Activated T-cell treated with anti-CD3 and anti-CD28 coated beads, Interleukin-2, amount 50 U/mL, for 4 hours (primary cell): ENCODE results near the gene GALNT8. TPM values are rescaled to one million over a fixed set of nuclear protein-coding genes. Genes with fewer than 3 reads are reported as not detected.
A peak's percentile ranks its signal among the peaks of the same experiment; 100 is the strongest.

Experiments
- ATAC-seq, 2 donors: fragments of 200-7000 bp; cut with Tn5 transposase; one replicate each; pipeline ENCODE4 v1.10.0; 2021
- DNase-seq: peaks from one replicate; pipeline ENCODE4 v3.0.0-alpha.2; 2020
- H3K27me3 Mint-ChIP-seq: one replicate; pipeline ENCODE4 v1.8.0; 2021; ENCODE audit warnings: low read depth, mixed read lengths
- H3K36me3 Mint-ChIP-seq: one replicate; pipeline ENCODE4 v1.8.0; 2022; ENCODE audit warnings: mixed read lengths; ENCODE audit not compliant: insufficient read depth
- H3K4me1 Mint-ChIP-seq: one replicate; pipeline ENCODE4 v1.8.0; 2021; ENCODE audit warnings: low read depth, mixed read lengths
- H3K4me3 Mint-ChIP-seq: one replicate; pipeline ENCODE4 v1.8.0; 2021; ENCODE audit warnings: mild to moderate bottlenecking, moderate library complexity, mixed read lengths
- H3K9me3 Mint-ChIP-seq: one replicate; pipeline ENCODE4 v1.8.0; 2021; ENCODE audit warnings: mixed read lengths
- total RNA-seq, 3 donors: library from RNA; stranded (reverse); gene quantifications; one replicate each; pipeline ENCODE4 v1.2.1, GENCODE V29; 2021

GALNT8 gene
- total RNA-seq, 3 donors from 2014 or later, result 0.29 to 0.58 (median 0.57) TPM

- Mint-ChIP-seq H3K4me3 (no peak overlapping the region), H3K27me3 (peaks cover 18% of the 10 kb centered on the region), H3K4me1 (no peaks in the 10 kb centered on the region), H3K9me3 (no peaks in the 10 kb centered on the region), H3K36me3 (no peaks in the 10 kb centered on the region)
- DNase-seq (no peak), ATAC-seq (no peak)
These were observed 76.7 kb downstream of the GALNT8 start for GRCh38 chr12:4796694-4797482.

GRCh38 chr12:4800555-4800954, 80.4 kb downstream of the GALNT8 start:
- DNase-seq (no peak), ATAC-seq (no peak)
- H3K27me3 Mint-ChIP-seq, result peaks cover 8% of the 10 kb centered on the region
- H3K9me3 Mint-ChIP-seq, result no peaks in the 10 kb centered on the region
- H3K36me3 Mint-ChIP-seq, result no peaks in the 10 kb centered on the region
- no peaks in the 10 kb centered on the region for H3K4me1 Mint-ChIP-seq
- H3K4me3 Mint-ChIP-seq, result no peak overlapping the region

- no peak for DNase-seq
- Mint-ChIP-seq H3K4me3 (no peak overlapping the region), H3K36me3 (no peaks in the 10 kb centered on the region), H3K4me1 (peaks cover 17% of the 10 kb centered on the region), H3K9me3 (no peaks in the 10 kb centered on the region), H3K27me3 (peaks cover 11% of the 10 kb centered on the region)
- ATAC-seq, result no peak
These were observed 82.6 kb downstream of the GALNT8 start for GRCh38 chr12:4802841-4803240.

- no peak for DNase-seq
- Mint-ChIP-seq H3K4me1 (peaks cover 42% of the 10 kb centered on the region), H3K4me3 (no peak overlapping the region), H3K27me3 (peaks cover 28% of the 10 kb centered on the region), H3K9me3 (no peaks in the 10 kb centered on the region), H3K36me3 (no peaks in the 10 kb centered on the region)
- ATAC-seq, result peak; percentile 35 to 62
These were observed 86.4 kb downstream of the GALNT8 start for GRCh38 chr12:4806439-4807115.

- Mint-ChIP-seq H3K9me3 (no peaks in the 10 kb centered on the region), H3K4me3 (peak overlapping the region; percentile 10), H3K27me3 (peaks cover 31% of the 10 kb centered on the region), H3K4me1 (peaks cover 43% of the 10 kb centered on the region), H3K36me3 (no peaks in the 10 kb centered on the region)
- ATAC-seq (peak in 1 of 2 donors; percentile 21), DNase-seq (no peak)
These were observed 87.0 kb downstream of the GALNT8 start for GRCh38 chr12:4807116-4807783.

GRCh38 chr12:4807813-4808212, 87.6 kb downstream of the GALNT8 start:
- H3K4me3 Mint-ChIP-seq, result peak overlapping the region; percentile 10
- DNase-seq (no peak), ATAC-seq (no peak)
- H3K36me3 Mint-ChIP-seq, result no peaks in the 10 kb centered on the region
- H3K4me1 Mint-ChIP-seq, result peaks cover 43% of the 10 kb centered on the region
- H3K27me3 Mint-ChIP-seq, result peaks cover 31% of the 10 kb centered on the region
- H3K9me3 Mint-ChIP-seq, result no peaks in the 10 kb centered on the region

GRCh38 chr12:4809013-4809448, 88.8 kb downstream of the GALNT8 start:
- peak in 1 of 2 donors; percentile 7 for ATAC-seq
- Mint-ChIP-seq H3K4me3 (peak overlapping the region; percentile 52), H3K27me3 (peaks cover 34% of the 10 kb centered on the region)

GRCh38 chr12:4809449-4810218, 89.4 kb downstream of the GALNT8 start:
- Mint-ChIP-seq H3K4me1 (peaks cover 45% of the 10 kb centered on the region), H3K4me3 (peak overlapping the region; percentile 65), H3K9me3 (no peaks in the 10 kb centered on the region), H3K27me3 (peaks cover 34% of the 10 kb centered on the region), H3K36me3 (no peaks in the 10 kb centered on the region)
- ATAC-seq (peak; percentile 25 to 38), DNase-seq (no peak)

More at GRCh38 chr12:4809013-4809448, 88.8 kb downstream of the GALNT8 start:
- no peaks in the 10 kb centered on the region for H3K9me3 Mint-ChIP-seq
- H3K4me1 Mint-ChIP-seq, result peaks cover 45% of the 10 kb centered on the region
- no peak for DNase-seq
- no peaks in the 10 kb centered on the region for H3K36me3 Mint-ChIP-seq

- ATAC-seq (no peak), DNase-seq (no peak)
- Mint-ChIP-seq H3K4me1 (peaks cover 45% of the 10 kb centered on the region), H3K4me3 (peak overlapping the region; percentile 65), H3K27me3 (peaks cover 34% of the 10 kb centered on the region), H3K9me3 (no peaks in the 10 kb centered on the region), H3K36me3 (no peaks in the 10 kb centered on the region)
These were observed 90.0 kb downstream of the GALNT8 start for GRCh38 chr12:4810219-4810671.

GRCh38 chr12:4812624-4813327, 92.6 kb downstream of the GALNT8 start:
- no peaks in the 10 kb centered on the region for H3K36me3 Mint-ChIP-seq
- DNase-seq, result no peak
- no peak overlapping the region for H3K4me3 Mint-ChIP-seq
- H3K9me3 Mint-ChIP-seq, result no peaks in the 10 kb centered on the region
- H3K4me1 Mint-ChIP-seq, result peaks cover 32% of the 10 kb centered on the region
- ATAC-seq, result no peak
- H3K27me3 Mint-ChIP-seq, result peaks cover 30% of the 10 kb centered on the region

- H3K27me3 Mint-ChIP-seq, result peaks cover 28% of the 10 kb centered on the region
These were observed 93.5 kb downstream of the GALNT8 start for GRCh38 chr12:4813741-4814140.

GRCh38 chr12:4814485-4814884, 94.3 kb downstream of the GALNT8 start:
- DNase-seq (no peak), ATAC-seq (no peak)
- Mint-ChIP-seq H3K27me3 (peaks cover 29% of the 10 kb centered on the region), H3K4me1 (peaks cover 32% of the 10 kb centered on the region), H3K4me3 (no peak overlapping the region), H3K9me3 (no peaks in the 10 kb centered on the region), H3K36me3 (no peaks in the 10 kb centered on the region)

More at GRCh38 chr12:4813741-4814140, 93.5 kb downstream of the GALNT8 start:
- Mint-ChIP-seq H3K36me3 (no peaks in the 10 kb centered on the region), H3K9me3 (no peaks in the 10 kb centered on the region), H3K4me1 (peaks cover 32% of the 10 kb centered on the region), H3K4me3 (no peak overlapping the region)
- DNase-seq (no peak), ATAC-seq (no peak)

- Mint-ChIP-seq H3K4me1 (peaks cover 18% of the 10 kb centered on the region), H3K36me3 (no peaks in the 10 kb centered on the region), H3K9me3 (no peaks in the 10 kb centered on the region), H3K4me3 (no peak overlapping the region), H3K27me3 (peaks cover 8% of the 10 kb centered on the region)
- ATAC-seq (no peak), DNase-seq (no peak)
These were observed 96.7 kb downstream of the GALNT8 start for GRCh38 chr12:4816744-4817525.
